EH (cell line): Measurements from ENCODE around the gene EGF.
A peak's percentile ranks its signal among the peaks of the same experiment; 100 is the strongest.
"Not testable (repeated sequence)": the region's sequence is repeated elsewhere in the genome, so short reads cannot be mapped to it uniquely, and the experiment has no call there.

Source experiments
- DNase-seq: peaks from one replicate; pipeline ENCODE4 v3.0.0-alpha.2; 2015; ENCODE audit warnings: low read depth

EGF gene

DNA sequence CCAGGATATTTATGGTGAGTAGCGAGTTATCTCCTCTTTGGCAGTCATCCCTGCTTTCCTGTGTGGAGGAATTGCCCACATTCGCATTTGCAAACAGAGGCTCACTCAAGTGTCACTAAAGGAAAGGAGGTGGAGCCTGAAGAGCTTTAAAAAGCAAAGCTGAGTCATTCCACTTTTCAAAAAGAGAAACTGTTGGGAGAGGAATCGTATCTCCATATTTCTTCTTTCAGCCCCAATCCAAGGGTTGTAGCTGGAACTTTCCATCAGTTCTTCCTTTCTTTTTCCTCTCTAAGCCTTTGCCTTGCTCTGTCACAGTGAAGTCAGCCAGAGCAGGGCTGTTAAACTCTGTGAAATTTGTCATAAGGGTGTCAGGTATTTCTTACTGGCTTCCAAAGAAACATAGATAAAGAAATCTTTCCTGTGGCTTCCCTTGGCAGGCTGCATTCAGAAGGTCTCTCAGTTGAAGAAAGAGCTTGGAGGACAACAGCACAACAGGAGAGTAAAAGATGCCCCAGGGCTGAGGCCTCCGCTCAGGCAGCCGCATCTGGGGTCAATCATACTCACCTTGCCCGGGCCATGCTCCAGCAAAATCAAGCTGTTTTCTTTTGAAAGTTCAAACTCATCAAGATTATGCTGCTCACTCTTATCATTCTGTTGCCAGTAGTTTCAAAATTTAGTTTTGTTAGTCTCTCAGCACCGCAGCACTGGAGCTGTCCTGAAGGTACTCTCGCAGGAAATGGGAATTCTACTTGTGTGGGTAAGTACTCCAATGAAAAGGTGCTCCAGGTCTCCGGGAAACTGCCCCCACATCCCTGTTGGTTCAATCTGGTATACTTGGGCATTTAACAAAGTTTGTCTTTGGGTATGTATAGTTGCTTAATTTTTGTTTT lies at the start of gene EGF:
Gene EGF, plus strand, starts transcription at position 178 of the 890 bp plus-strand sequence. Its CDS starts 453 bp downstream, at position 631.
- DNase-seq: peak; percentile 78

DNA sequence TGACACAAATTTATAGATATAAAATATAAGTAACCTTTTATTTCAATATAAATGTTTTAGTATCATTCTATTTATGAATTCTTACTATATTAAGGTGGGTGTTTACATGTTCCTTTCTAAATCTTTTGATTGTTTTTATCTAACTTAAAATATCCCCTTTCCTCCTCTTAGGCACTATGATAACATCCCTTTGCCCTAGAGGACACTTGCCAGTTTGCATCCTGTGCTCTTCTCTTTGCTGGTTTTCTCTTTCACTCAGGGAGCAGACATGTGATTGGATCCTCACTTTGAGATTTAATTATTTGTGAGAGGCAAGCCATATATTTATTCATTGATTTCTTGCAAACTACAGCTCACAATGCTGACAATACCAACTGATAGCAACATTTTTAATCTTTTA lies 48.5 kb upstream of the EGF start:
- no peak for DNase-seq

DNA sequence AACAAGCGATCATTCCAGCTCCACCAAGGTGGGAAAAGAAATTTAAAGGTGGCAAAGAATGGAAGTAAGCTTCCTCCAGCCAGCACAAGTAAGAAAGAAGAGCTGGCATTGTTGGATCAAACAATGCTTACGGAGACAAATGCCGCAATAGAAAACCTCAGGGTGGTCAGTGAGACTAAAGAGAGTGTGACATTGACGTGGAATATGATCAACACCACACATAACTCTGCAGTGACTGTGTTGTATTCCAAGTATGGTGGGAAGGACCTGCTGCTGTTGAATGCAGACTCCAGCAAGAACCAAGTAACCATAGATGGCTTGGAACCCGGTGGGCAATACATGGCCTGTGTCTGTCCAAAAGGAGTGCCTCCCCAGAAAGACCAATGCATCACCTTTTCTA lies 42.6 kb upstream of the EGF start:
- DNase-seq: no peak

- DNase-seq: no peak
These were observed 40.6 kb upstream of the EGF start for GRCh38 chr4:109872065-109872464.

GRCh38 chr4:109872950-109873656 lies 39.6 kb upstream of the EGF start:
- no peak for DNase-seq

DNA sequence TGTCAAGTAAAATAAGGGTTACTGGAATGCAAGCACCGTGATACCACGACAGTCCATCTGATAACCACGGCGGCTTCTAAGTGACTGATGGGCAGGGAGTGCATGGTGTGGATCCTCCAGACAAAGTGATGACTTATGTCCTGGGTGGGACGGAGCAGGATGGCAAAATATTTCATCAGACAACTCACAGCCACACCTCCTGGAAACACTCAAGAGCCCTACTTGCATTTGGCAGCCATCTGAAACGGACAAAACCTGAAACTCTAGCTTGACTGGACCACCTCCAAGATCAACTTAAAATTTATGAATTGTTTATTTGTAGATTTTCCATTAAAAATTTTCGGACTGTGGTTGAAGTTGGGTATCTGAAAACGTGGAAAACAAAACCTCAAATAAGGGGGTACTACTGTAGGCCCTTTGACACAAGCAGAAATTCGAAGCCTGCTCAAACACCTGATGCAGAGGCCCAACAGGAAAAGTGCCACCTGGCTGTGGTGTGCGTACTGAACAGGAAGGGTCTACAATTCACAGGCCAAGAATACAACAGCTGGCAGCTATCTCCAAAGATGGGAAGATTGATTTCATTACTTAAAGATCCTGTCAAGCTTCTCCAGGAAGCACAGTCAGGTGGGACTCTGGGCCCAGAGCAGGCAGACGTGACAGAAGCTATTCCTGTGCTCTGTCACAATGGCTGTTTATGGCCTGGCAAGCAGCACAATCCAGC lies 38.7 kb upstream of the EGF start:
- peak; percentile 47 for DNase-seq

DNA sequence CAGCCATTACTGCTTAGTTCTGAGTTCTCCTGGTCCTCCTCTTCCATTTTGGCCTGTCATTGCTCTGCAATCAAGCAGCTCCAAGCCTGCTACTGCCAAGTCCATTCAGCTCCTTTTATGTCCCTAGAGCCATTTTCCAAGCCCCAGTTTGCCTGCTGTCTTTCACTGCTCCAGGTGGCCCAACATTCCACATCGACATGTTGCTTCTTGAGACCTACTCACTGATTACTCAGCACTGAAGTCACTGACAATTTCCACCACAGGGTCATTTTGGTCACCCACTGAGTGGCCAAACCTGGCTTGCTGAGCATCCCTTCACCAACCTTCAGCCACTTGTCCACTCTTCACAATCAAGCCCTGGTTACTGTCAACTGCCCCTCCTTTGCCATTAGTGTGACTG lies 37.6 kb upstream of the EGF start:
- DNase-seq: no peak

DNA sequence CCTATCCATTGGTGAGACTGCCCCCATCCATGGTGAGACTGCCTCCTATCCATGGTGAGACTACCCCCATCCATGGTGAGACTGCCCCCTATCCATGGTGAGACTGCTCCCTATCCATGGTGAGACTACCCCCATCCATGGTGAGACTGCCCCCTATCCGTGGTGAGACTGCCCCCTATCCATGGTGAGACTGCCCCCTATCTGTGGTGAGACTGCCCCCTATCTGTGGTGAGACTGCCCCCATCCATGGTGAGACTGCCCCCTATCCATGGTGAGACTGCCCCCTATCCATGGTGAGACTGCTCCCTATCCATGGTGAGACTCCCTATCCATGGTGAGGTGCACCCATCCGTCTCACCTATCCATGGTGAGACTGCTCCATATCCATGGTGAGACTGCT lies 37.1 kb upstream of the EGF start:
- DNase-seq: not testable (repeated sequence)

- DNase-seq: no peak
These were observed 35.9 kb upstream of the EGF start for GRCh38 chr4:109876634-109877265.

GRCh38 chr4:109877400-109877799 lies 35.3 kb upstream of the EGF start:
- no peak for DNase-seq

- DNase-seq: no peak
These were observed 34.3 kb upstream of the EGF start for GRCh38 chr4:109878355-109878754.

- DNase-seq: no peak
These were observed 33.6 kb upstream of the EGF start for GRCh38 chr4:109879081-109879480.

- DNase-seq: no peak
These were observed 32.9 kb upstream of the EGF start for GRCh38 chr4:109879636-109880314.

GRCh38 chr4:109886303-109886702 lies 26.4 kb upstream of the EGF start:
- no peak for DNase-seq

DNA sequence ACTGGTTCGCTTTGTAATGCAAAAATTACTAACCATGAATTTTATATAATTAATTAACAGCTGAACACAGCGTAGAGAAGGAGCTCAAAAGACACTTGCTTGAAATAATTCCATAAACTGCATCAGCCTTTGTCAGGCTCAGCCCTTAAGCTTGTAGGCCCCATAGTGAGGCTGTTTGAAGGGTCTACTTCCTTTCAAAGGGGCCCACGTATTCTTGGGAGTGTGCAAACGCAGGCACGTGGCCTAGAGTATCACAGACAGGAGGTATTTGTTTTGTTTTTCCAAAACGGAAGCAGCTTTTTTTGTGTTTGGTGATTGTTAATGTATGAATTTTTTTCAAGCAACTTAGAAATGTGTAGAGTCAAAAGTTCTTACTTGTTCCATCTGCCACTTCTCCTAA lies 25.6 kb upstream of the EGF start:
- DNase-seq: no peak

GRCh38 chr4:109890076-109890475 lies 22.6 kb upstream of the EGF start:
- DNase-seq: no peak

DNA sequence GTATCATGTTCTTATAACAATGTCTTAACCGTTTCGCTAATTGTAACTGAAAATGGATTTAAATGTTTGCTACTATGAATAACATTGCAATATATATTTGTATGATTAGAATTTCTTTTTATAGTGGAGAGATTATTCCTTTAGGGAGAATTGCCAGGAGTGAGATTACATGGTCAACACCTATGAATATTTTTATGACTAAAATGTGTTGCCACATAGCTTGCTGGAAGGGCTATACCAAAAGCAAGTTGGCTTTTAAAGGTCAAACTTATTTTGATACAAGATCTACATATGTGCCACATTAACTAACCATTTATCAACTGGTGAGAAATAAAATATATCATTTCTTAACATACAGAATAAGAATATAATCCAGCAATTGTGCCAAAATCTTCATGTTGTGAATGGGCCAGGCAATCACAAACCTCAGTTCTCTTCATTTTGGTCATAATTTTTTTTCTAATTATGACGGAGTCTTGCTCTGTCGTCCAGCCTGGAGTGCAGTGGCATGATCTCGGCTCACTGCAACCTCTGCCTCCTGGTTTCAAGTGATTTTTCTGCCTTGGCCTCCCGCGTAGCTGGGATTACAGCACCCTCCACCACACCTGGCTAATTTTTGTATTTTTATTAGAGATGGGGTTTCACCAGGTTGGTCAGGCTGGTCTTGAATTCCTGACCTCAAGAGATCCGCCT lies 10.0 kb upstream of the EGF start:
- DNase-seq: no peak

DNA sequence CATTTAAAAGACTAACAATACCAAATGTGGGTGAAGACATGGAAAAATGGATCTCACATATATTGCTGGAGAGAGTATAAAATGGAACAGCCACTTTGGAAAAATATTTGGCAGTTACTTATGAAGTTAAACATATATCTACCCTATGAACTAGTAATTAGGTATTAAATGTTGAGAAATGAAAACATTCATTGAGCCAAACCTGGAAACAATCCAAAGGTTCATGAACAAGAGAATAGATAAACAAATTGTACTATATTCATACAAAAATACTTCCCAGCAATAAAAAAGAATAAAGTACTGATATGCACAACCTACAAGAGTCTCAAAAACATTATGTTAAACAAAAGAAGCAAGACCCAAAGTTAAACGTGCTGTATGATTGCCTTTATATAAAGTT lies 4.0 kb upstream of the EGF start:
- no peak for DNase-seq

GRCh38 chr4:109910256-109910655 lies 2.4 kb upstream of the EGF start:
- no peak for DNase-seq

- DNase-seq: no peak
These were observed 1.0 kb downstream of the EGF start for GRCh38 chr4:109913596-109914241.

GRCh38 chr4:109914322-109914721 lies 1.6 kb downstream of the EGF start:
- DNase-seq: no peak
